Measurements from ENCODE around the gene SOS2.

Gene SOS2

GRCh38 chr14:50116966-50117365 lies 114.4 kb downstream of the SOS2 start:
- in situ Hi-C loops (cut with HindIII; ENCODE audit: low sequenced_read_pairs): no loop called here
- peak overlapping the region; percentile 80 for H3K4me3 ChIP-seq (ENCODE audit: low read depth, low read length)
- TF ChIP-seq, protein P1, sequence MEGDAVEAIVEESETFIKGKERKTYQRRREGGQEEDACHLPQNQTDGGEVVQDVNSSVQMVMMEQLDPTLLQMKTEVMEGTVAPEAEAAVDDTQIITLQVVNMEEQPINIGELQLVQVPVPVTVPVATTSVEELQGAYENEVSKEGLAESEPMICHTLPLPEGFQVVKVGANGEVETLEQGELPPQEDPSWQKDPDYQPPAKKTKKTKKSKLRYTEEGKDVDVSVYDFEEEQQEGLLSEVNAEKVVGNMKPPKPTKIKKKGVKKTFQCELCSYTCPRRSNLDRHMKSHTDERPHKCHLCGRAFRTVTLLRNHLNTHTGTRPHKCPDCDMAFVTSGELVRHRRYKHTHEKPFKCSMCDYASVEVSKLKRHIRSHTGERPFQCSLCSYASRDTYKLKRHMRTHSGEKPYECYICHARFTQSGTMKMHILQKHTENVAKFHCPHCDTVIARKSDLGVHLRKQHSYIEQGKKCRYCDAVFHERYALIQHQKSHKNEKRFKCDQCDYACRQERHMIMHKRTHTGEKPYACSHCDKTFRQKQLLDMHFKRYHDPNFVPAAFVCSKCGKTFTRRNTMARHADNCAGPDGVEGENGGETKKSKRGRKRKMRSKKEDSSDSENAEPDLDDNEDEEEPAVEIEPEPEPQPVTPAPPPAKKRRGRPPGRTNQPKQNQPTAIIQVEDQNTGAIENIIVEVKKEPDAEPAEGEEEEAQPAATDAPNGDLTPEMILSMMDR (IDR thresholded peaks at IDR 0.05; ENCODE audit: low read depth, low read length, missing control alignments): no peak
- DNase-seq (ENCODE audit: low read depth): no peak

GRCh38 chr14:50116181-50116956 lies 115.0 kb downstream of the SOS2 start, which contains the start of gene VCPKMT:
VCPKMT (minus strand) TSS chr14:50116572; CDS start chr14:50116552, 20 bp downstream.
- in situ Hi-C loops (cut with HindIII; ENCODE audit: low sequenced_read_pairs): no loop called here
- DNase-seq (ENCODE audit: low read depth): peak; percentile 69
- TF ChIP-seq, protein P1 (IDR thresholded peaks at IDR 0.05; ENCODE audit: low read depth, low read length, missing control alignments): no peak
- H3K4me3 ChIP-seq (ENCODE audit: low read depth, low read length): peak within 1 kb of the TSS; percentile 80

DNA sequence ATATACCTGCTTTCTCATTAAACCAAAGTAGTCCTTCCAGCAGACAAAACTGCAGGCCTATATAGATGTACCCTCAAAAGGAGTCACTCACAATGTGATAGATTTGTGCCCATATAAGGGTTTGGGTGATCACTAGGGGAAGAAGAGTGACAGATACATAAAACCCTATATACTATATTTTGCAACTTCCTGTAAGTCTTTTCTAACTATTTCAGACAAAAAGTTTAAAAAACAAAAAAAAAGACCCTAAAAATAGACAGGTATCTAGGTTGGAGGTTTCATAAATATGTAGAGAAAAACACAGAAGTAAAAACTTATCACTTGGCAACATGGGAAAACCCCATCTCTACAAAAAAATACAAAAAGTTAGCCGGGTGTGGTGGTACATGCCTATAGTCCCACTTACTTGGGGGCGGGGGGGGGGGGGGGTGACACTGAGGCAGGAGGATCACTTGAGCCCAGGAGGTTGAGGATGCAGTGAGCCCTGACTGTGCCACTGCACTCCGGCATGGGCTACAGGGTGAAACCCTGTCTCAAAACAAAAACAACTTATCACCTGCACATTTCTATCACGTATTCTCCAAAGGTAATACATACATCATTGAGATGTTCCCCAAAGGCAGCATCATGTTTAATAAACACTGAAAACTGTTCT lies 117.9 kb downstream of the SOS2 start:
- TF ChIP-seq, protein P1 (IDR thresholded peaks at IDR 0.05; ENCODE audit: low read depth, low read length, missing control alignments): no peak
- H3K4me3 ChIP-seq (ENCODE audit: low read depth, low read length): no peak overlapping the region
- in situ Hi-C loops (cut with HindIII; ENCODE audit: low sequenced_read_pairs): no loop called here
- DNase-seq (ENCODE audit: low read depth): no peak

- no peak overlapping the region for H3K4me3 ChIP-seq (ENCODE audit: low read depth, low read length)
- in situ Hi-C loops (cut with HindIII; ENCODE audit: low sequenced_read_pairs): no loop called here
- no peak for DNase-seq (ENCODE audit: low read depth)
- TF ChIP-seq, protein P1 (IDR thresholded peaks at IDR 0.05; ENCODE audit: low read depth, low read length, missing control alignments): no peak
Measured at GRCh38 chr14:50110323-50111037, 120.9 kb downstream of the SOS2 start.

DNA sequence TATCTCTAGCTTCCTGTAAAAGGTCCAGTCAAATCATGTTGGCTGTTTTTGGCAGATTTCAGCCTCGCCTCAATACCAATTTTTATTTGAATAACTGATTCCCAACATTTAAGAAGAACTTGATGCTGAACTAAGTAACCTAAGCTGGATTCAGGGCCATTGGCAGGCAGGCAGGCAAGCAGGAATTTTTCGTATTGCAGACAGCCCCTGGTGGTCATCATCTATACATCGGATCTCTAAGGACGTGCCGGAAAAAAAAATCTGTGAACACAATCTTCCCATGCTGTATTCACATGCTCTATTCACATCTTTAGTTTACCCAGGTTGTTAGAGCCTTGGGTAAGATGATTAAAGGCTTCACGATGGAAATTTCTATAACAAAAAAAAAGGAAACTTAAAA lies 122.0 kb downstream of the SOS2 start:
- DNase-seq (ENCODE audit: low read depth): peak; percentile 4
- in situ Hi-C loops (cut with HindIII; ENCODE audit: low sequenced_read_pairs): no loop called here
- TF ChIP-seq, protein P1 (IDR thresholded peaks at IDR 0.05; ENCODE audit: low read depth, low read length, missing control alignments): peak; percentile 48
- H3K4me3 ChIP-seq (ENCODE audit: low read depth, low read length): no peak overlapping the region

- in situ Hi-C loops (cut with HindIII; ENCODE audit: low sequenced_read_pairs): no loop called here
- no peak for DNase-seq (ENCODE audit: low read depth)
- H3K4me3 ChIP-seq (ENCODE audit: low read depth, low read length): no peak overlapping the region
- TF ChIP-seq, protein P1 (IDR thresholded peaks at IDR 0.05; ENCODE audit: low read depth, low read length, missing control alignments): no peak
Measured at GRCh38 chr14:50107850-50108249, 123.5 kb downstream of the SOS2 start.

Measured in astrocyte of the cerebellum (primary cell).